ENCODE results near the gene C12orf75. TPM values are rescaled to one million over a fixed set of nuclear protein-coding genes. Genes with fewer than 3 reads are reported as not detected.
"Not testable (repeated sequence)": the region's sequence is repeated elsewhere in the genome, so short reads cannot be mapped to it uniquely, and the experiment has no call there.

C12orf75 gene
- total RNA-seq, 1 experiment from 2014 or later, result 60.3 TPM

GRCh38 chr12:105309384-105309783 is 21.1 kb upstream of the C12orf75 start:
- DNase-seq (ENCODE audit: extremely low read depth, low read depth), result not testable (repeated sequence)

- DNase-seq (ENCODE audit: extremely low read depth, low read depth), result not testable (repeated sequence)
Measured at GRCh38 chr12:105310476-105311085, 19.9 kb upstream of the C12orf75 start.

GRCh38 chr12:105311936-105312335 is 18.6 kb upstream of the C12orf75 start:
- not testable (repeated sequence) for DNase-seq (ENCODE audit: extremely low read depth, low read depth)

- not testable (repeated sequence) for DNase-seq (ENCODE audit: extremely low read depth, low read depth)
Measured at GRCh38 chr12:105313755-105314154, 16.7 kb upstream of the C12orf75 start.

- DNase-seq (ENCODE audit: extremely low read depth, low read depth), result no peak
Measured at GRCh38 chr12:105315130-105315529, 15.4 kb upstream of the C12orf75 start.

- no peak for DNase-seq (ENCODE audit: extremely low read depth, low read depth)
Measured at GRCh38 chr12:105315726-105316125, 14.8 kb upstream of the C12orf75 start.

- DNase-seq (ENCODE audit: extremely low read depth, low read depth), result no peak
Measured at GRCh38 chr12:105316931-105317852, 13.3 kb upstream of the C12orf75 start.

GRCh38 chr12:105317942-105318621 is 12.4 kb upstream of the C12orf75 start:
- DNase-seq (ENCODE audit: extremely low read depth, low read depth), result no peak

GRCh38 chr12:105318651-105319483 is 11.6 kb upstream of the C12orf75 start:
- DNase-seq (ENCODE audit: extremely low read depth, low read depth), result no peak

- DNase-seq (ENCODE audit: extremely low read depth, low read depth), result no peak
Measured at GRCh38 chr12:105319691-105320209, 10.7 kb upstream of the C12orf75 start.

GRCh38 chr12:105321125-105321524 is 9.4 kb upstream of the C12orf75 start:
- DNase-seq (ENCODE audit: extremely low read depth, low read depth), result no peak

GRCh38 chr12:105322070-105322469 is 8.4 kb upstream of the C12orf75 start:
- no peak for DNase-seq (ENCODE audit: extremely low read depth, low read depth)

- DNase-seq (ENCODE audit: extremely low read depth, low read depth), result no peak
Measured at GRCh38 chr12:105324704-105325103, 5.8 kb upstream of the C12orf75 start.

- DNase-seq (ENCODE audit: extremely low read depth, low read depth), result no peak
Measured at GRCh38 chr12:105325117-105325516, 5.4 kb upstream of the C12orf75 start.

GRCh38 chr12:105329926-105330282 is 587 bp upstream of the C12orf75 start:
- DNase-seq (ENCODE audit: extremely low read depth, low read depth), result no peak

- no peak for DNase-seq (ENCODE audit: extremely low read depth, low read depth)
Measured at GRCh38 chr12:105330931-105331804, 677 bp downstream of the C12orf75 start.

- DNase-seq (ENCODE audit: extremely low read depth, low read depth), result no peak
Measured at GRCh38 chr12:105331805-105332251, 1.3 kb downstream of the C12orf75 start.

- not testable (repeated sequence) for DNase-seq (ENCODE audit: extremely low read depth, low read depth)
Measured at GRCh38 chr12:105332286-105332685, 1.8 kb downstream of the C12orf75 start.

- no peak for DNase-seq (ENCODE audit: extremely low read depth, low read depth)
Measured at GRCh38 chr12:105332925-105333324, 2.4 kb downstream of the C12orf75 start.
